RKO (cell line): Measurements from ENCODE around the gene PCSK4.
"Not testable (repeated sequence)": the region's sequence is repeated elsewhere in the genome, so short reads cannot be mapped to it uniquely, and the experiment has no call there.

ENCODE experiments used
- DNase-seq: peaks from one replicate; pipeline ENCODE4 v3.0.0-alpha.2; 2016; ENCODE audit warnings: low spot score

The PCSK4 gene

DNA sequence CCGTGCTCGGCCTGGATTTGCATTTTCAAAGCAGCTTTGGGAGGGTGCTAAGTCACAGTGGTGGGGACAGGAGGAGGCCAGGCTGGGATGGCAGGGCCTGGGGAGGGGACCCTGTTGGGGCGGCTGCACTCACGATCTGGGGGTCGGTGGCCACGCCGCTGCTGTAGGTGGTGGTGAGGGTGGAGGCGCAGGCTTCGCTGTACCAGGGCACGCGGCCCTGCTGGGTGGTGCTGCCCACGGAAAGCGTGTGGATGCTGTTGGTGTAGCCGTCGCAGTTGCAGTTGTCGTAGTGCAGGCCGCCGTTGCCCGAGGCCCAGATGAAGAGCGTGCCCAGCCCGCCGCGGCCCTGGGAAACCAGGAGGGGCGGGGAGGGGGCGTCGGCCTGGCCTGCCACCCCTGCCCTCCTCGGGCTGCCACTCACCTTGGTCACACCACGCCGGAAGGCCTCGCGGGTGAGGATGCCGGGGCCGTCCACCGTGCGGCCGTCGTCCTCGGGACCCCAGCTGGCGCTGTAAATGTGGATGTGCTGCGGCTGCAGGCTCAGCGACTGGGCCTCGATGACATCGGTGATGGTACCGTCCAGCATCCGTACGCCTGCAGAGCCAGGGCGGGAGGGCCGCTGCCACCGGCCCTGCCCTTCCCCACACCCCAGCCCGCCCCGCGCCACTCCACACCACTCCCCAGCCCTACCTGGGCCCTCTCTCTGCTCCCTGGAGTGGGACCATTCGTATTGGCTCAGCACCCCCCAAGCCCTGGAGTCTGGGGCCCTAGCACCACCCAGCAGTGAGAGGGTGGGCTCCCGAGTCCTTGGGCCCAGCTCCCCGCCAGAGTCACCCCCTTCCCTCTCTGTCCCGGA lies 3.2 kb downstream of the PCSK4 start:
- no peak for DNase-seq

- no peak for DNase-seq
Observed at GRCh38 chr19:1483979-1484428, 6.1 kb downstream of the PCSK4 start.

DNA sequence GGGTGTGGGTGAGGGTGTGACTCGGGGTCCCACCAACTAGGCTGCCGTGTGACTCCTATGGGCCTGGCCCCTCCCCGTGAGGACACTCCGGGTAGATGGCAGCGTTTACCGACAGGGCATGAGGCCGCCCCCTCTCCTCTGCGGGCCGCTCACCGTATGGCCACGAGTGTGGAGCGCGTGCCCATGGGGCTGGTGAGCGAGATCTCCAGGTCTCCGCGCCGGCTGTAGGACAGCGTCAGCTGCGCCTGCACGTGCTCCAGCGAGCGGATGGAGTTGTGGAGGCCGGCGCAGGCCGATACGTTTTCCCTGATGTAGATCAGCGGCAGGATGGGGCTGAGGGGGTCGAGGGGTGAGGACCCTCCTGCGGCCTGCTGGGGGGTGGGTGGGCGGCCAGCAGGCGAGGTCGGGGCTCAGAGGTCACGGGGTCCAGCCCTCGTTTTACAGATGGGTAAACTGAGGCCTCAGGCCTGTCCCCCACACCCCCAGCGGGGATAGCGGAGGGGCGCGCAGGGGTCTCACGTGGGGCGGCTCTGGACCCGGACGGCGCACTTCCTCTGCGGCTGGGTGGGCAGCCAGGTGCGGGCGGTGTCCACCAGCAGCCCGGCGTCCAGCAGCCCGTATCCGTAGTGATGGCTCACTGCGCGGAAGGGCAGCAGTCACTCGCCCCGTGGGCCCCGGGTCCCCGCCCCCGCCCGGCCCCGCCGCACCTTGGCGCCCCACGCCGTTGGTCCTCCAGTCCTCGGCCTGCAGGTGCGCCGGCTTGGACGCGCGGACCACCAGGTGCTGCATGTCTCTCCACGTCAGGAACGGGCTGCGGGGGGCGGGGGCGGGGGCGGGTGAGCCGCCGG lies 6.8 kb downstream of the PCSK4 start:
- DNase-seq = no peak

DNA sequence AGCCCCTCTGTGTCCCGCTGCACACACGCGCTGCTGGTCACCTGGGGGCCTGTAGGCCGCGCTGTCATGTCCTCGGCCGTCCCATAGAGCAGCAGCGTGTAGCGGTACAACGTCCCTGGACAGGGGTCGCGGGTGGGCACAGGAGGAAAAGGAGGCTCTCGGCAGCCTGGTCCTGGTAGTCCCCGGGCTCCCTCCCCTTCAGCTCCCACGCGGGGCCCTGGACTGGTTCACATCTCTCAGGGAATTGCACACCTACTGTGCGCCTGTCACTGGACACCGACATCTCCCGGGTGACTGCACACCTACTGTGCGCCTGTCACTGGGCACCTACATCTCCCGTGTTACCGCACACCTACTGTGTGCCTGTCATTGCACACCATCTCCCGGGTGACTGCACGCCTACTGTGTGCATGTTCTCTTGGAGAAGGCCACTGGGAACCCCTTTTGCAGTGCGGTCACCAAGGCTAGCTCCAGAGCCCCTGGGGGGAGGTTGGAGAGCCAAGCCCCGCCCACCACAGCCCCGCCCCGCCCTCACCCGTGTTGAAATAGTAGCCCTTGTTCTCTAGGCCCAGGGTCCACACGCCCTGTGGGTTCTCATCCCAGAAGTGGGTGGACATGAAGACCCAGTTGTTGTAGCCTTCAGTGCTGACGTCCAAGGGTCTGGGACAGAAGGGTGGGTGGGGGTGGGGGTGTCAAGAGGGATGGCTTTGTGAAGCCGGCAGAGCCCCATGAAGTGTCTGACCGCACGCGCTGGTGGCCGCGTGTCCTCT lies 7.6 kb downstream of the PCSK4 start:
- DNase-seq = no peak

GRCh38 chr19:1481893-1482360 lies 8.2 kb downstream of the PCSK4 start:
- DNase-seq = no peak

DNA sequence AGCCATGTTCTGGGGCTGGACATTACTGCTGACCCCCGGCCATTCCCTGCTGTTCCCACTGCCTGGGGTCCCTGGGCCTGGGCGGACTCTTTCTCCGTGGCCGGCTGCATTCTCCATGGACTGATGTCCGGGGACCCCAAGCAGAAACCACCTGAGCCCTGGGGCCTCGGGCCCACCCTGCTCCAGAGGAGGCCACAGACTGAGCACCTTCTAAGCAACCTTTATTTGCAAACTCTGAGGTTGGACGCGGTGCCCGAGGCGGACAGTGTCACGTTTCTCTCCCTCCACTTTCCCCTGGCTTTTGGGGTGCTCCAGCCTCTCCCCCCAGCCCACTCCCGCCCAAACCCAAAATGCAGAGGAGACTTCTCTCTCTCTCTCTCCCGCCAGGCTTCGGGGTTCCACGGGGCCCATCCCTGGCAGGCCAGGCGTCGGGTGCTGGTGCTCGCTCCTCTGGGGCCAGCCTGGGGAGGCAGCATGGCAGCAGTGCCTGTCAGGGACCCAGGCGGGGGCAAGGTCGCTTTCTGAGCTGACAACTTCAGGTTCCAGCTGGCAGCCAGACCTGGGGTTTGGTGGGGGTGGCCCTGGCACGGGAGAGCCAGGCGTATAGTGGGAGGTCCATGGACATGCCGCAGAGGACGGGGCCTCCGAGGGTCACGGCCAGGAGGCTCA lies 8.8 kb downstream of the PCSK4 start:
- DNase-seq = no peak

GRCh38 chr19:1478934-1479707 lies 11.0 kb downstream of the PCSK4 start, which contains the start of gene C19orf25:
TSS of gene C19orf25 (minus strand) at chr19:1479215. CDS start at chr19:1478903, 312 bp downstream.
- peak; percentile 95 for DNase-seq

- not testable (repeated sequence) for DNase-seq
Observed at GRCh38 chr19:1477056-1477455, 13.1 kb downstream of the PCSK4 start.

- DNase-seq = no peak
Observed at GRCh38 chr19:1475751-1476437, 14.3 kb downstream of the PCSK4 start.

DNA sequence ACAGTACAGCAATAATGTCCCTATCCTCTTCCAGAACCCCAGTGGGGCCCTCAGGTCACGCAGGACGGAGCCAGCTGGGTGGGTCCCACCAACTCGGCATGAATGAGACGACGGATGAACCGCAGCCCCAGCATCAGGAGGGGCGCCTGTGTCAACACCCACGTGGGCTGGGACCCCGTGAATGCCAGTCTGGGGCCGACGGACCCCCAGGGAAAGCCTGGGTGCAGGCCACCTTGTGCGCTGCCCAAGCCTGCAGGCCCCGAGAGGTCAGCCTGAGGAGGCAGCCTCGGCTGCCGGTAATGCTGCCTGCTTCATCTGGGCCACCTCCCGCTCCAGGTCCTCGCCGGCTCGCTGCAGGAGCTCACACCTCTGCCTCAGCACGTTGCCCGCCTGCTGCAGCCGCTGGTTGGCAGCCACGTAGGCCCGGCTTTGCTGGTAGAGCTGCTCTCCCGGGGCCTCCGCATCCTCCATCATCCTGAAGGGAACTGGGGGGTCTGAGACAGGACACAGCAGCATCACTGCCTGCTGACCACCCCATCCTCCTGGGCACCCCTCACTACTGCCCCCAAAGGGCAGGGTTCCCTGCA lies 15.3 kb downstream of the PCSK4 start:
- DNase-seq = no peak

GRCh38 chr19:1474011-1474764 lies 16.0 kb downstream of the PCSK4 start:
- no peak for DNase-seq

GRCh38 chr19:1473085-1473851 lies 16.9 kb downstream of the PCSK4 start:
- DNase-seq = no peak

DNA sequence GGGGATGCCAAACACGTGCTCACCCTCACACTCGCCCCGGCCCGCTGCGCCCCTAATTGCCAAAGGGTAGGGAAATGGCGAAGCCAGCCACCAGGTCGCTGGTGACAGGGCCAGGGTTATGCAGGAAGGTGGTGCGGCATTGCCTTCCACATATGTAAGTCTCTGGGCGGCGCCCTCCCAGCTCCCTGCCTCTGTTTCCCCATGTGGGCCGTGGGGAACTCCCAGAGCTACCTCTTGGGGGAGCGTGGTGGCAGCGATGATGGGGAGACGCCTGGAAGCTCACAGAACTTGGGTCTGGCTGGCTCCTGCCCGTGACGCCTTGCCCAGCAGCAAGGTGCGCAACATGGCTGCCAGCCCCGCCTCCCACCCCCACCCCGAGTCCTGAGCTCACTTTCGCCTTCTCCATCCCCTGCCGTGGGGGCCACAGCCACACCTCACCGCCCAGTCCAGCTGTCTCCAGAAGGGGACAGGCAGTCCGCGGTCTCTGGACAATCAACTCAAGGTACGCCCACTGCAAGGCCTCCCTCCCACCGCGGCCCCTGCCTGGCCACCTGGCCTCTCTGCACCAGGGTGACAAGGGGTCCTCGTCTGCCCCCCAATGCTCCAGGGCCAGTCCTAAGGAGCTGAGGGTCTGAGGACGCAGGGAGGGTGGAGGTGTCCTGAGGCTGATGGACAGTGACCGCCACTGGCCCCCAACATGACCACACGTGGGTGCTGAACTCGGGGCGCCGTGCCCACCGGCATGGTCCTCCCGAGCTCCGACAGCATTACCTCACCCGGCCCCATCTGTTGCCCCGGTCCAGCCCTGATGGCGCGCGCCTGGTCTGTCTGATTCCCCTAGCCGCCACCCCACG lies 17.7 kb downstream of the PCSK4 start:
- DNase-seq = no peak

- DNase-seq = peak; percentile 56
Observed at GRCh38 chr19:1471515-1472160, 18.5 kb downstream of the PCSK4 start.

DNA sequence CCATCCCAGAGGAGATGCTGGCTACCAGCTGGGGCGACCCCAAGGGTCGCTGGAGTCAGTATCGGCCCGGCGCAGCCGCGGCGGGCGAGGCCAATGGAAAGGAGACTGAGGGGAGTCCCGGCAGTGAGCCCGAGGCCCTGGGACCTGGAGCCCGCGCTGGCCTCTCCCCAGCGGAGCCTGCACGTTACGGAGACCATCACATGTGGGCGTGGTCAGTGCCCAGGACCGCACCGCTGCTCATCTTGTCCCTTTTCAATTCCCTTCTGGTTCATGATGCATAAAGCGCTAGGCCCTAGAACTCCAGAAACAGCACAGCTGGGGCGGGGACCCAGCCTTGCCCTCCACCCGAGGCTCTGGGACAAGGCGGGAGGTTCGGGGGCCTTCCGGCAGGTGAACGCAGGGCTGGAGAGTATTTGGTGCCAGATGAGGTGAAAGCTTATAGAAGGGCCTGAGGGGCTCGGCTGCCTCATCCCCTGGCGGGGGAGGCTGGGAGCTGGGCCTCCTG lies 19.1 kb downstream of the PCSK4 start:
- DNase-seq = peak; percentile 87

DNA sequence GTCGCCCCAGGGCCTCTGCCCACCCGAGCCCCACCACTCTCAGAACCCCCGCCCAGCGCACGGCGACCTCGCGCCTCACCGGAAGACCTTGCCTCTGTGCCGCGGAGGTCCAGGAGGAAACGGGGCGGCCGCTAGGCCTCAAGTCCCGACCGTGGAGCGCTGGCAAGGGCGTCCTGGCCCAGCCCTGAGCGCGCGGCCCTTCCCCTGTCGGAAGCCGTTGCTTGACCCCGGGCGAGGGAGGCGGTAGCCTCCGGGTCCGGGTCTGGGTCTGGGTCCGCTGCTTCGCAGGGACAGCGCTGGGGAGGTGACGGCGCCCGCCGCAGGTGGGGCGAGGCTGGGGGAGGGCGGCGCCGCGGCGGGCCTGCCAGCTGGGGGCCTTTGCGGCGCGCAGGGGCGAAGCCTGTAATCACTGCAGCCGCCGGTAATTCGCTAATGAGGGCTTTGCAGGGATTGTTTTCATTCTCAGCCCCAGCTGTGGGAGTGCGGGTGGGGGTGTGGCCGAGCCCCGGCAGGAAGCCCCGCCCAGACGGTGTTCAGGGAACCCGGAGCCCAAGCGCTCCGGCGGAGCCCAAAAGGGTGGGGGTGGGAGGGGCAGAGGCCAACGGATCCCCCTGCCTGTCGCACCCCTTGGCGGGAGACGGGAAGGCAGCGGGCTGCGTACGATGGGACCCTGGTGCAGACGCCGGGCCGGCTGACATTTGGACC lies 19.7 kb downstream of the PCSK4 start:
- peak; percentile 87 for DNase-seq
